GM19193 (cell line): ENCODE data around the gene PNMA6E.

Experiments used
- POLR2A ChIP-seq: IDR thresholded peaks from 4 replicates; pipeline ENCODE4 v1.6.1; 2011; ENCODE audit not compliant: insufficient read depth, insufficient read length; ENCODE audit errors: extremely low read depth

Gene PNMA6E

DNA sequence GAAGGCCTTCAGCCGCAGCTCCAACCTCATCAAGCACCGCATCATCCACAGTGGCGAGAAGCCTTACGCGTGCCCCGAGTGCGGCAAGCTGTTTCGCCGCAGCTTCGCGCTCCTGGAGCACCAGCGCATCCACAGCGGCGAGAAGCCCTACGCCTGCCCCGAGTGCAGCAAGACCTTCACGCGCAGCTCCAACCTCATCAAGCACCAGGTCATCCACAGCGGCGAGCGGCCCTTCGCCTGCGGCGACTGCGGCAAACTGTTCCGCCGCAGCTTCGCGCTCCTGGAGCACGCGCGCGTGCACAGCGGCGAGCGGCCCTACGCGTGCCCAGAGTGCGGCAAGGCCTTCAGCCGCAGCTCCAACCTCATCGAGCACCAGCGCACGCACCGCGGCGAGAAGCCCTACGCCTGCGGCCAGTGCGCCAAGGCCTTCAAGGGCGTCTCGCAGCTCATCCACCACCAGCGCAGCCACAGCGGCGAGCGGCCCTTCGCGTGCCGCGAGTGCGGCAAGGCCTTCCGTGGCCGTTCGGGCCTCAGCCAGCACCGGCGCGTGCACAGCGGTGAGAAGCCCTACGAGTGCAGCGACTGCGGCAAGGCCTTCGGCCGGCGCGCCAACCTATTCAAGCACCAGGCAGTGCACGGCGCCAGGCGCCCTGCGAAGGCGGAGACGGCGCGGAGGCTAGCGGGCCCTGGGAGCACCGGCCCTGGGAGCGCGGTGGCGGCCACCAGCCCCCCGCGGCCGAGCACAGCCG, 19.9 kb upstream of the PNMA6E start:
- TF ChIP-seq POLR2A: no peak

GRCh38 chrX:153417637-153418036, 16.5 kb upstream of the PNMA6E start:
- no peak for TF ChIP-seq POLR2A

GRCh38 chrX:153416781-153417450, 15.8 kb upstream of the PNMA6E start:
- no peak for TF ChIP-seq POLR2A

- TF ChIP-seq POLR2A: no peak
These were observed 13.8 kb upstream of the PNMA6E start for GRCh38 chrX:153414856-153415510.

DNA sequence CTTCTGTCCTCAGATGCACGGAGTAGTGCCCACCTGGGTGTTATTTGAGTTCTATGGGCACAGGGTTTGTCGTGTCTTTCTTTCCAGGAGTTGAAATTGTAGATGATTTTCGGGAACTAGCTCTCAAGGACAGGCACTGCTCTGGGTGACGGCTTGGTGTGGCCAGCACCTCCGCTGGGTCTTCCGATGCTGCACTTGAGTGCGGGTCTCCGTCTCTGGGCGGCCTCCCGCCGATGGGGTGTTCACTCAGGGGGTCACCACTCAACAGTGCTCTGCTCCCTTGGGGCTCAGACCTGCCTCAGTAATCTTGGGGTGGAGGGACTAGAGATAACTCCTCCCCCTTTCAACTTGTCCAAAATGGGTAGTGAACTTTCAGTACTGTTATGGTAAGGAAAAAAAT, 12.6 kb upstream of the PNMA6E start:
- no peak for TF ChIP-seq POLR2A

DNA sequence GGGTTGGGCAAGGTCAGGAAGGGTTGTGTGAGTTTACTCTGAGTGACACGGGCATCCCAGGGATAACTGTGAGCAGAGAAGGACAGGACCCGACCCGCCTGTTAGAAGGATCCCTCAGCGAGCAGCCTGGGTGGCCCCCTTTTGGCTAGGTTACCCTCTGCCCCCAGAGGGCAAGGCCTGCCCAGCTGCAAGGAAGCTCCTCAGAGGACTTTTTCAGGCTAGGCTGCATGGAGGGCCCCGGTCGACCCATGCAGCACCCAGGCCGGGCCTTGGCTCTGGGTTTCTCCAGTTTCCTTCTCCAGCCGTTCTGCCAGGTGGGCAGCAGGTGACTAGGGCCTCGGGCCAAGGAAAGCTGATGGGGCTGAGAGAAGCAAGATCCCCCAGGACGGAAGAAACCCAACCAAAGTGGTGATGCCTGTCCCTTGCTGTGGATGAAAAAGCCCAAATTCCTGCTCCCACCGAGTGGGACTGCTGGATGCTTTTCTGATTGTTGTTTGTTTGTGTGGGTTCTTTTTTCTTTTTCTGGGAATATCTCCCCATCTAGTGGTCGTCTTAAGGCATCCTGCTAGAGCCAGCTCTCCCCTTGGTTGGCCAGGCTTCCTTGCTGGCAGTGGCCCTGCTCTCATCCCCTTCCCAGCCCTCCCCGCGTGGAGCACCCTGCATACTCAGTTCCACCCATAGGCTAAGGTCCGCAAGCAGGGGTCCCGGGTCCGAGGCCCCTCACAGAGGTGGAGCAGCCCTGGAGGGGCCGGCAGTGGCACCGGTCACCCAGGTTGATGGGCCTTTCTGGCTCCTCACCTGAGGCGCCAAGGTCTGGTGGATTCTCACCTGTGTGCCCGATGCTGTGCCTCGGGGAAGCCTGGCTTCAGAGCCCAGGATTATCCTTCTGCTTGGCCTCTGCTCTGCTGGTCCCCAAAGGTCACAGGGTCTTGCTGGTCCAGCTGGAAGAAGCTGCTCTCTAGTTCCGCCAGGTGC, 11.9 kb upstream of the PNMA6E start:
- TF ChIP-seq POLR2A: no peak

DNA sequence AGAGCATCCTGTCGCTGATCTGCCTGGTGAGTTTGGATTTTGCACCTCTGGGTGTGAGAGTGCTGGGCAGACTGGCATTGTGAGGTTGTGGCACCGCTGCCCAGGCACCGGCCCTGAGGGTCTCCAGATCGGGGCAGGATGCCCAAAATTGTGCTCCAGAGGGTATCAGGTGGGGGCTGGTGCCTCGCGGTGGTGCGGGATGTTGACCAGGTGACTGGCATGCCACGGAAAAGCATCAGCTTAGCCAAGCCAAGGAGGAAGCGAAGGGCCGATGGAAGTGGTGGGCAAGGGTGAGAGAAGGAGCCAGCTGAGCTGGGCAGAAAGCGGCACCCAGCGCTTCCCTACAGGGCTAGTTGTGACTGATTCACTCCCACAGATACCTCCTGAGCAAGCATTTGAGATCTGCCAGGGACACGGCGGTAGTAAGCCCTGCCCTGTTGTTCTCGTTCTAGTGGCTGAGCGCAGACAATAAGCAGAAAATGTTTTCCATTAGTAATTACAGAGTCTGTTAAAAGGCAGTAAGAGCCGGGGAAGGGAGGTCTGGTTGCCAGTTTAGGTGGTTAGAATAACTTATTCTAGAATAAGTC, 10.9 kb upstream of the PNMA6E start:
- no peak for TF ChIP-seq POLR2A

DNA sequence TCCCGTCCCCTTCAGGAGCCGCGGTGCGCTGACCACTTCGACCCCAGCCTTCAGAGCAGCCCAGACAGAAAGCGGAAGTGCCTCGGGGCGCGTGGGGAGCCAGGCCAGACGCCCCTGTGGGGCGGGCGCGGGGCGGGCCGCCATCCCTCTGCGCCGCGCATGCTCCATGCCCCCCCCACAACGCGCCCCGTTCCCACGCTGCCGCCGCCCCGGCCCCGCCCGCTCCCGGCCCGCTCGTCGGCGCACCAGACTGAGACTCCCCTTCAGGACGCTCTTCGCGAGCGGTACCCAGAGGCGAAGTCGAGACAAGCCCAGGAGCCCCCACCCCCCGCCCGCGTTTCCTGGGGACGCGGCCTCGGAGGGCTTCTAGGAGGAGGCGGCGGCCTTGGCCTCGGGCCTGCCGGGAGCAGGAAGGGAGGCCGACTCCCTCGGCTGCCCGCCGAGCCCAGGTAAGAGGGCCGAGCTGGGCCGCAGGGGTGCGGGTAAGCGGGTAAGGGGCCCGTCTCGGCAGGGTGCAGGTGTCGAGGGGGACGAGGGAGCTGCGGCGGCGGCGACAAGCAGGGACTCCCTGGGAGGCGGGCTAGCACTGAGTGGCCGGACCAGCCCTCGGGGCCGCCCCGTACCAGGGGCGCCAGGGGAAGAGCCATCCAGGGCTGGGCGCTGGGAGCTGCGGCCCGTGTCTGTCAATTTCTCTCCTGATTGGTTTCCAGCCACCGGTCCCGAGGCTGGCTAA, 10.3 kb upstream of the PNMA6E start, which contains the start of gene ZFP92:
ZFP92 (plus strand) TSS at position 218 of the 733 bp plus-strand sequence. CDS start 6,851 bp downstream, outside the sequence.
- no peak for TF ChIP-seq POLR2A

DNA sequence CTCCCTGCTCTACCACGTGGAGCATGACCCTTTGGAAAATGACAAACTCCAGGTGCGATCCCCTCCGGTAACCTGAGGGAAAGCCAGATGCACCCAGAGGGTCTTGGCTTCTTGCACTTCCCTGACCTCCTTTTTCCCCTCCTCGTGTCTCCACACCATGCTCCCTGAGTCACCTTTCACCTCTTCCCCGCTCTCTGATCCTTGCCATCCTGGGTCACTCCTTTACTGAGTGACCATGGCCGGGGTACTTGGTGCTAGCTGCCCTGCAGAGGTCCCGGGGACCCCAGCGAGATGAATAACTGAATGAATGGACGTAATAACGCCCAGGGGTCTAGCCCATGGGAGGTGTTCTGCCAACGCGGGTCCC, 9.7 kb upstream of the PNMA6E start:
- no peak for TF ChIP-seq POLR2A

GRCh38 chrX:153410373-153410772, 9.2 kb upstream of the PNMA6E start:
- TF ChIP-seq POLR2A: no peak

DNA sequence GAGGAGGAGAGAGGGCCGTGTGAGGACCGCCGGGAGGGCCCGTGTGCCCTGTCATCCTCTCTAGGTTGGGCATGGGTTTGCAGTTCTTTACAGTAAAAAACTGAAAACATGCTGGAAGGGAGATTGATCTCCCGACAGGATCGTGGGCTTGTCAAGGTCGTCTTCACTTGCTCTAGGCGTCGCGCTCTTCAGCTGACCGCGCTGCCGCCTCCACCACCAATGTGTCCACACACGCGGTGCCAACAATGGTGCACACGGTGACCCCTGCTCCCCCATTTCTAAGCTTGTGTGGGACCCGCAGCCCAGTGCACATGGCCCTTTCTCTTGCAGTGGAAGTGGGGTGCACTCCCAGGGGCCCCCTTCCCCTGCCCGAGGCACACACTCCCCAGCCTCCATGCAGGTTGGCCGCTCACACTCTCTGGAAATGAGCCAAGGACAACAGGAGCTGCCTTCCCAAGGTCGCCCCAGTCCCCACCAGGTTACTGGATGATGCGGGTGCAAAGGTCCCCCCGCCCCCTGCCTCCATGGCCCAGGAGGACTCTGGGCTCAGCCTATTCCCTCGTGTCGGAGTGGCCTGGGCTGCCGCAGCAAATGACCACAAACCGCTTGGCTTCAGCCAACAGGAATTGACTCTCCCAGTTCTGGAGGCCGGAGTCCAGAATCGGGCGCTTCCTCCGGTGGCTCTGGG, 8.4 kb upstream of the PNMA6E start:
- no peak for TF ChIP-seq POLR2A

DNA sequence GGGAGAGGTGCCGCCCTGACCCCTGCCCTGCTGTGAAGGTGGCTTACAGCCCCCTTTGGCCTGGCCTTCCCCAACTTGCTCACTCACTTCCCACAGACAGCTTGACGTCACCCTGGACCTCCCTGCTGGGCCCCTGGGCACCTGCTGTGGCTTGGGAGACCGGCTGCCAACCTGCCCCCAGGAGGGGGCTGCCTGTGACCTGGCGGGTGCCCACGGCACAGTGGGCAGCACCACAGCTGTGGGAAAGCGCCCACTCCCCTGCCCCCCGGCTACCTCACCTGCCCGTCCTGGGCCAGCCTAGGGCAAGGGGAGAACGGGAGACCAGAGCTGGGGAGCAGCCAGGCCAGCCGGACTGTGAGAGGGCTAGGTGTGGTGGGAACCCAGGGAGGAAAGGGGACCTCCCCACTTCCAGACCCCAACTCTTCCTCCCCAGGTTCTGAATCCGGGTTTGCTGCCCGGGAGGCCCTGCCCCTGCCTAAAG, 7.8 kb upstream of the PNMA6E start:
- no peak for TF ChIP-seq POLR2A

- no peak for TF ChIP-seq POLR2A
These were observed 7.1 kb upstream of the PNMA6E start for GRCh38 chrX:153408221-153408721.
